HUDEP-2 (cell line): ENCODE data around the gene VEGFD.

Experiments
- DNase-seq, 76 experiments: peaks; one replicate each; lab custom pipeline; 2025; ENCODE audit not compliant: unreplicated experiment in 76 of 76; lab: John Stamatoyannopoulos, UW

The VEGFD gene

GRCh38 chrX:15384304-15384703 is at the start of gene VEGFD:
Gene VEGFD (minus strand): TSS chrX:15384413. CDS start chrX:15383946, 467 bp downstream.
- no peak for DNase-seq

- no peak for DNase-seq
Measured at GRCh38 chrX:15430584-15430983, 46.4 kb upstream of the VEGFD start.

GRCh38 chrX:15430076-15430475 is 45.9 kb upstream of the VEGFD start:
- DNase-seq: no peak

GRCh38 chrX:15425024-15425423 is 40.8 kb upstream of the VEGFD start:
- DNase-seq: no peak

GRCh38 chrX:15418707-15419181 is 34.5 kb upstream of the VEGFD start:
- DNase-seq: no peak

GRCh38 chrX:15418041-15418706 is 34.0 kb upstream of the VEGFD start:
- no peak for DNase-seq

GRCh38 chrX:15416133-15416993 is 32.1 kb upstream of the VEGFD start:
- peak in 1 of 76 experiments; percentile 0 for DNase-seq

- DNase-seq: no peak
Measured at GRCh38 chrX:15413101-15413500, 28.9 kb upstream of the VEGFD start.

- DNase-seq: no peak
Measured at GRCh38 chrX:15410947-15411346, 26.7 kb upstream of the VEGFD start.

- DNase-seq: no peak
Measured at GRCh38 chrX:15410430-15410829, 26.2 kb upstream of the VEGFD start.

- no peak for DNase-seq
Measured at GRCh38 chrX:15405846-15406245, 21.6 kb upstream of the VEGFD start.

- peak in 4 of 76 experiments; percentile 0 to 5 (median 2) for DNase-seq
Measured at GRCh38 chrX:15404401-15405096, 20.3 kb upstream of the VEGFD start.

- DNase-seq: no peak
Measured at GRCh38 chrX:15401378-15401777, 17.2 kb upstream of the VEGFD start.

- no peak for DNase-seq
Measured at GRCh38 chrX:15399962-15400391, 15.8 kb upstream of the VEGFD start.

GRCh38 chrX:15398874-15399273 is 14.7 kb upstream of the VEGFD start:
- DNase-seq: no peak

- DNase-seq: no peak
Measured at GRCh38 chrX:15395789-15396188, 11.6 kb upstream of the VEGFD start.

GRCh38 chrX:15391850-15392249 is 7.6 kb upstream of the VEGFD start:
- DNase-seq: no peak

- DNase-seq: peak in 2 of 76 experiments; percentile 0
Measured at GRCh38 chrX:15382813-15383212, 1.4 kb downstream of the VEGFD start.

GRCh38 chrX:15376956-15377355 is 7.3 kb downstream of the VEGFD start:
- DNase-seq: no peak

GRCh38 chrX:15373976-15374375 is 10.2 kb downstream of the VEGFD start:
- DNase-seq: no peak
